ENCODE data around the gene UHRF1. TPM values are rescaled to one million over a fixed set of nuclear protein-coding genes. Genes with fewer than 3 reads are reported as not detected.

Gene UHRF1
- total and polyA plus RNA-seq, 2 of the 13 experiments (the other 11 are each of a cell fraction or from before 2014, with no cell fraction given), result 6.8 to 78.4 TPM

- TF ChIP-seq ZNF101 (CRISPR knock-in tag; IDR thresholded peaks at IDR 0.05; ENCODE audit: borderline replicate concordance, low read depth), result no peak
- 0 out of 2 replicates have a peak, but pooled peaks have one; percentile 37 for TF ChIP-seq SNAPC2 (CRISPR knock-in tag; IDR thresholded peaks at IDR 0.05)
- TF ChIP-seq ZFP36L2 (CRISPR knock-in tag; IDR thresholded peaks at IDR 0.05), result no peak
- no peak for TF ChIP-seq SIX1 (CRISPR knock-in tag; IDR thresholded peaks at IDR 0.05; ENCODE audit: borderline replicate concordance)
- TF ChIP-seq ZNF562 (CRISPR knock-in tag; IDR thresholded peaks at IDR 0.05; ENCODE audit: borderline replicate concordance), result no peak
- no peak for TF ChIP-seq NBN (conservative IDR thresholded peaks at IDR 0.05)
- peak; percentile 61; the same call in 1 of the 2 replicates for TF ChIP-seq SNAPC5 (CRISPR knock-in tag; IDR thresholded peaks at IDR 0.05; ENCODE audit: borderline replicate concordance)
- TF ChIP-seq ZNF235 (CRISPR knock-in tag; IDR thresholded peaks at IDR 0.05; ENCODE audit: borderline replicate concordance), result no peak
- no peak for TF ChIP-seq ZBTB37 (CRISPR knock-in tag; IDR thresholded peaks at IDR 0.05)
- no peak for TF ChIP-seq STAT6 (CRISPR knock-in tag; IDR thresholded peaks at IDR 0.05; ENCODE audit: borderline replicate concordance)
- TF ChIP-seq MZF1 (CRISPR knock-in tag; IDR thresholded peaks at IDR 0.05; ENCODE audit: borderline replicate concordance), result 0 out of 2 replicates have a peak, but pooled peaks have one; percentile 76
- TF ChIP-seq ZKSCAN5 (CRISPR knock-in tag; IDR thresholded peaks at IDR 0.05), result no peak
- TF ChIP-seq ZNF124 (CRISPR knock-in tag; IDR thresholded peaks at IDR 0.05), result no peak
- peak; percentile 29 for TF ChIP-seq HNRNPLL (IDR thresholded peaks at IDR 0.05; ENCODE audit: low read depth, low read length, poor library complexity, severe bottlenecking)
- TF ChIP-seq ZNF639 (CRISPR knock-in tag; conservative IDR thresholded peaks at IDR 0.05), result no peak
- no peak for TF ChIP-seq ZNF335 (CRISPR knock-in tag; IDR thresholded peaks at IDR 0.05)
- no peak for TF ChIP-seq HIC2 (CRISPR knock-in tag; IDR thresholded peaks at IDR 0.05; ENCODE audit: low read depth)
- peak; percentile 69; the same call in 1 of the 2 replicates for TF ChIP-seq DR1 (CRISPR knock-in tag; IDR thresholded peaks at IDR 0.05)
- TF ChIP-seq MLX (CRISPR knock-in tag; IDR thresholded peaks at IDR 0.05), result peak; percentile 9; the same call in 1 of the 2 replicates
- TF ChIP-seq ZNF44 (CRISPR knock-in tag; IDR thresholded peaks at IDR 0.05), result no peak
These were observed 41.6 kb upstream of the UHRF1 start, which contains the start of gene PLIN3 (continued) for GRCh38 chr19:4867534-4868285.
